ENCODE results near the gene C10orf95. TPM values are rescaled to one million over a fixed set of nuclear protein-coding genes. Genes with fewer than 3 reads are reported as not detected.
A peak's percentile ranks its signal among the peaks of the same experiment; 100 is the strongest.

C10orf95 gene
- total and polyA plus RNA-seq, 2 experiments from 2014 or later, result 0.69 to 1.1 TPM

DNA sequence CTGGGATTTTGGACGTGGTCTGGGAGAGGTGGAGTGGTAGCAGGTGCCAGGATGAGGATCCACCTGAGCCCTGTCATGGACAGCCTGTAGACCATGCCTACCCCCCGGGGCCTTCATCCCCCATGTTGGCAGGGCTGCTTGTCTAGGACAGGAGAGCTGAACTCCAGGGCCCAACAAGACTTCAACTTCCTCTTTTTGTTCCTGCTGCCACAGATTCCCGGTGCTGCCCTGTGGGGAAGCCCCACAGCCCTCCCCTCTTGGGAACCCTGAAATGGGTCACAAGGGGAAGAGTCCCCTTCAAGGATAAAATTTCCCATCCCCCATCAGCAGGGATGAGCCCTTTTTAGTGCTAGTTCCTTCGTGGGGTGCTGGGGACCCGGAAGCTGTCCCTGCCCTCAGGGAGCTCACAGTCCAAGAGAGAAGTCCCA, 17.7 kb downstream of the C10orf95 start (continued):
- TF ChIP-seq, protein P1, sequence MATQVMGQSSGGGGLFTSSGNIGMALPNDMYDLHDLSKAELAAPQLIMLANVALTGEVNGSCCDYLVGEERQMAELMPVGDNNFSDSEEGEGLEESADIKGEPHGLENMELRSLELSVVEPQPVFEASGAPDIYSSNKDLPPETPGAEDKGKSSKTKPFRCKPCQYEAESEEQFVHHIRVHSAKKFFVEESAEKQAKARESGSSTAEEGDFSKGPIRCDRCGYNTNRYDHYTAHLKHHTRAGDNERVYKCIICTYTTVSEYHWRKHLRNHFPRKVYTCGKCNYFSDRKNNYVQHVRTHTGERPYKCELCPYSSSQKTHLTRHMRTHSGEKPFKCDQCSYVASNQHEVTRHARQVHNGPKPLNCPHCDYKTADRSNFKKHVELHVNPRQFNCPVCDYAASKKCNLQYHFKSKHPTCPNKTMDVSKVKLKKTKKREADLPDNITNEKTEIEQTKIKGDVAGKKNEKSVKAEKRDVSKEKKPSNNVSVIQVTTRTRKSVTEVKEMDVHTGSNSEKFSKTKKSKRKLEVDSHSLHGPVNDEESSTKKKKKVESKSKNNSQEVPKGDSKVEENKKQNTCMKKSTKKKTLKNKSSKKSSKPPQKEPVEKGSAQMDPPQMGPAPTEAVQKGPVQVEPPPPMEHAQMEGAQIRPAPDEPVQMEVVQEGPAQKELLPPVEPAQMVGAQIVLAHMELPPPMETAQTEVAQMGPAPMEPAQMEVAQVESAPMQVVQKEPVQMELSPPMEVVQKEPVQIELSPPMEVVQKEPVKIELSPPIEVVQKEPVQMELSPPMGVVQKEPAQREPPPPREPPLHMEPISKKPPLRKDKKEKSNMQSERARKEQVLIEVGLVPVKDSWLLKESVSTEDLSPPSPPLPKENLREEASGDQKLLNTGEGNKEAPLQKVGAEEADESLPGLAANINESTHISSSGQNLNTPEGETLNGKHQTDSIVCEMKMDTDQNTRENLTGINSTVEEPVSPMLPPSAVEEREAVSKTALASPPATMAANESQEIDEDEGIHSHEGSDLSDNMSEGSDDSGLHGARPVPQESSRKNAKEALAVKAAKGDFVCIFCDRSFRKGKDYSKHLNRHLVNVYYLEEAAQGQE (IDR thresholded peaks at IDR 0.05; ENCODE audit: unreplicated experiment), result no peak
- no peak for TF ChIP-seq POLR2AphosphoS5 (IDR thresholded peaks at IDR 0.05; ENCODE audit: low read depth)

DNA sequence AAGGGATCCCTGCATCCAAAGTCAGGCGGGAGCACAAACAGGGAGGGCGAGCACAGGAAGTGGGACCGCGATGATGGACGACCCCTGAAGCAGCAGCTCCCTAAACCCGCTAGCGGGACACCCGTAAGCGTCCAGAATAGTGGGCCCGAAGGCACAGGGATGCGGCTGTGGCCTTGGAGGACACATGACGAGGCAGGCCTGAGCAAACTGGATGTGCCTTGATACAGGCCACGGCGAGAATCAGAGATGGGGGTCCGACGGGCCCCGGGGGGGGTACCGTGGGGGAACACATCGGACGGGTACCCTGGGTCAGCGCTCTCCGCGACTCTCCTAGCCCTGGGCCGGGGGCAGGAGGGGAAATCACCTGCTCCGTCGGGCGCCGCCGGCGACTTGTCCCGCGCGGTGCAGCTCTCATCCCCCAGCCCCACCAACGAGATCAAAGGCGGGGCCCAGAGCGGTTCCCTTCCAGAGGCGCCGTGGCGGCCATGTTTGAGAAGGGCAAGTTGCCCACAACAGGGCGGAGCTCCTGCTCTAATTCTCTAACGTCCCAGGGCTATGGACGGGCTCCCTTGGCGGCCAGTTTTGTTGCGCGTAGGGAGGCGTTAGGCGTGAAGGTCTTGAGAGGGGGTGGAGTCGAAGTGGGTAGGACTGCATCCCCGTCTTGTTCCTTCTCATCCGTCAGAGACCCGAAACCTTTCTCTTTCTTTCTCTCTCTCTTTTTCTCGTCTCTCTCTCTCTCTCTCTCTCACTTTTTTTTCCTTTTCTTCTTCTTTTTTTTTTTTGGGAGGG, 19.0 kb downstream of the C10orf95 start, which contains the start of gene CUEDC2:
TSS of gene CUEDC2 (minus strand) at position 413 of the 789 bp plus-strand sequence. CDS start 7,386 bp downstream, outside the sequence.
- peak within 1 kb of the TSS; percentile 97 for H3K4me3 Mint-ChIP-seq
- Histone ChIP-seq H3K4me1 (ENCODE audit: insufficient read depth) (peaks cover 21% of the 10 kb centered on the region), H3K4me2 (peak within 1 kb of the TSS; percentile 96), H3F3A (replicated peaks; ENCODE audit: low read depth) (0 out of 2 replicates have a peak, but pooled peaks cover 7% of the 10 kb centered on the region), H3K27ac (ENCODE audit: low read depth) (0 out of 2 replicates have a peak within 1 kb of the TSS, but pooled peaks have one; percentile 50), H3K79me2 (replicated peaks; ENCODE audit: insufficient read depth) (no peaks in the 10 kb centered on the region; the same call in 1 of the 2 replicates), H3K4me3 (peak within 1 kb of the TSS; percentile 81), H3K9me2 (ENCODE audit: insufficient read depth) (no peaks in the 10 kb centered on the region), H3K27me3 (ENCODE audit: insufficient read depth) (peaks cover 46% of the 10 kb centered on the region), H3K36me3 (ENCODE audit: insufficient read depth) (no peaks in the 10 kb centered on the region), H2AFZ (peak within 1 kb of the TSS; percentile 95), H4K20me1 (replicated peaks; ENCODE audit: insufficient read depth) (no peaks in the 10 kb centered on the region; the same call in 1 of the 2 replicates)
- H3K4me1 Mint-ChIP-seq, result peaks cover 26% of the 10 kb centered on the region
- no peaks in the 10 kb centered on the region for H3K9me3 Mint-ChIP-seq
- H3K27me3 Mint-ChIP-seq (ENCODE audit: insufficient read depth, low read depth, poor library complexity), result peaks cover 51% of the 10 kb centered on the region
- peaks cover 4% of the 10 kb centered on the region; the same call in 2 of the 3 replicates for H3K36me3 Mint-ChIP-seq (ENCODE audit: low read depth)
- DNase-seq (ENCODE audit: low spot score), result peak; percentile 99
- ATAC-seq, result peak; percentile 81
- peak within 1 kb of the TSS; percentile 96 for H3K27ac Mint-ChIP-seq
- TF ChIP-seq NANOG (IDR thresholded peaks at IDR 0.05; ENCODE audit: borderline replicate concordance) (peak; percentile 23; the same call in 1 of the 2 replicates), JUNB (IDR thresholded peaks at IDR 0.05; ENCODE audit: unreplicated experiment) (no peak), EZH2 (IDR thresholded peaks at IDR 0.05; ENCODE audit: low read depth, unreplicated experiment) (no peak), POLR2AphosphoS5 (IDR thresholded peaks at IDR 0.05; ENCODE audit: low read depth) (peak; percentile 85), ZNF331 (CRISPR knock-in tag; IDR thresholded peaks at IDR 0.05; ENCODE audit: low read depth) (no peak), ZNF114 (CRISPR knock-in tag; IDR thresholded peaks at IDR 0.05) (no peak), EZH2phosphoT487 (IDR thresholded peaks at IDR 0.05; ENCODE audit: unreplicated experiment) (no peak), STAT1 (IDR thresholded peaks at IDR 0.05; ENCODE audit: unreplicated experiment) (peak; percentile 37)
- TF ChIP-seq, protein P2, sequence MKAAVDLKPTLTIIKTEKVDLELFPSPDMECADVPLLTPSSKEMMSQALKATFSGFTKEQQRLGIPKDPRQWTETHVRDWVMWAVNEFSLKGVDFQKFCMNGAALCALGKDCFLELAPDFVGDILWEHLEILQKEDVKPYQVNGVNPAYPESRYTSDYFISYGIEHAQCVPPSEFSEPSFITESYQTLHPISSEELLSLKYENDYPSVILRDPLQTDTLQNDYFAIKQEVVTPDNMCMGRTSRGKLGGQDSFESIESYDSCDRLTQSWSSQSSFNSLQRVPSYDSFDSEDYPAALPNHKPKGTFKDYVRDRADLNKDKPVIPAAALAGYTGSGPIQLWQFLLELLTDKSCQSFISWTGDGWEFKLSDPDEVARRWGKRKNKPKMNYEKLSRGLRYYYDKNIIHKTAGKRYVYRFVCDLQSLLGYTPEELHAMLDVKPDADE (IDR thresholded peaks at IDR 0.05), result peak; percentile 94
- TF ChIP-seq, protein P3, sequence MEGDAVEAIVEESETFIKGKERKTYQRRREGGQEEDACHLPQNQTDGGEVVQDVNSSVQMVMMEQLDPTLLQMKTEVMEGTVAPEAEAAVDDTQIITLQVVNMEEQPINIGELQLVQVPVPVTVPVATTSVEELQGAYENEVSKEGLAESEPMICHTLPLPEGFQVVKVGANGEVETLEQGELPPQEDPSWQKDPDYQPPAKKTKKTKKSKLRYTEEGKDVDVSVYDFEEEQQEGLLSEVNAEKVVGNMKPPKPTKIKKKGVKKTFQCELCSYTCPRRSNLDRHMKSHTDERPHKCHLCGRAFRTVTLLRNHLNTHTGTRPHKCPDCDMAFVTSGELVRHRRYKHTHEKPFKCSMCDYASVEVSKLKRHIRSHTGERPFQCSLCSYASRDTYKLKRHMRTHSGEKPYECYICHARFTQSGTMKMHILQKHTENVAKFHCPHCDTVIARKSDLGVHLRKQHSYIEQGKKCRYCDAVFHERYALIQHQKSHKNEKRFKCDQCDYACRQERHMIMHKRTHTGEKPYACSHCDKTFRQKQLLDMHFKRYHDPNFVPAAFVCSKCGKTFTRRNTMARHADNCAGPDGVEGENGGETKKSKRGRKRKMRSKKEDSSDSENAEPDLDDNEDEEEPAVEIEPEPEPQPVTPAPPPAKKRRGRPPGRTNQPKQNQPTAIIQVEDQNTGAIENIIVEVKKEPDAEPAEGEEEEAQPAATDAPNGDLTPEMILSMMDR (conservative IDR thresholded peaks at IDR 0.05; ENCODE audit: low read depth in 2 of 2), result 0 out of 4 replicates have a peak, but pooled peaks of 1 of the 2 experiments have one; percentile 20
- TF ChIP-seq, protein P1 (IDR thresholded peaks at IDR 0.05; ENCODE audit: unreplicated experiment), result no peak
